HEK293 (cell line): ENCODE data around the gene LAMB1.

ENCODE experiments used
- ATF2 ChIP-seq: fragments of 450-650 bp; formaldehyde crosslinking; IDR thresholded peaks from 2 replicates; pipeline ENCODE4 v1.5.1; 2016; ENCODE audit warnings: missing biosample characterization, missing genetic modification characterization, low read depth
- GLIS1 ChIP-seq: fragments of 450-650 bp; formaldehyde crosslinking; IDR thresholded peaks from 2 replicates; pipeline ENCODE4 v1.5.1; 2016; ENCODE audit warnings: missing biosample characterization, missing genetic modification characterization
- HOXC10 ChIP-seq: sonication (generic); formaldehyde crosslinking; IDR thresholded peaks from 2 replicates; pipeline ENCODE4 v1.8.1; 2023; ENCODE audit warnings: mild to moderate bottlenecking, missing genetic modification reagents
- KLF1 ChIP-seq: fragments of 450-650 bp; formaldehyde crosslinking; IDR thresholded peaks from 2 replicates; pipeline ENCODE4 v1.5.1; 2016; ENCODE audit warnings: missing biosample characterization, missing genetic modification characterization
- SCRT1 ChIP-seq: fragments of 450-650 bp; formaldehyde crosslinking; IDR thresholded peaks from 2 replicates; pipeline ENCODE4 v1.5.1; 2016; ENCODE audit warnings: missing biosample characterization, missing genetic modification characterization, borderline replicate concordance
- SCRT2 ChIP-seq: fragments of 450-650 bp; formaldehyde crosslinking; IDR thresholded peaks from 2 replicates; pipeline ENCODE4 v1.5.1; 2016; ENCODE audit warnings: missing biosample characterization, missing genetic modification characterization
- SP2 ChIP-seq: fragments of 450-650 bp; formaldehyde crosslinking; IDR thresholded peaks from 2 replicates; pipeline ENCODE4 v1.5.1; 2016; ENCODE audit warnings: missing biosample characterization, missing genetic modification characterization
- TRIM28 ChIP-seq: IDR thresholded peaks from 2 replicates; pipeline ENCODE4 v1.6.1; 2011; ENCODE audit warnings: low read length, control low read depth, borderline replicate concordance
- YY2 ChIP-seq: fragments of 450-650 bp; formaldehyde crosslinking; IDR thresholded peaks from 2 replicates; pipeline ENCODE4 v1.5.1; 2016; ENCODE audit warnings: missing biosample characterization, missing genetic modification characterization
- ZBTB20 ChIP-seq: fragments of 450-650 bp; formaldehyde crosslinking; IDR thresholded peaks from 2 replicates; pipeline ENCODE4 v1.5.1; 2016; ENCODE audit warnings: missing biosample characterization, missing genetic modification characterization
- ZBTB48 ChIP-seq: fragments of 450-650 bp; formaldehyde crosslinking; IDR thresholded peaks from 2 replicates; pipeline ENCODE4 v1.5.1; 2016; ENCODE audit warnings: missing biosample characterization, missing genetic modification characterization
- ZBTB6 ChIP-seq: fragments of 450-650 bp; formaldehyde crosslinking; IDR thresholded peaks from 2 replicates; pipeline ENCODE4 v1.5.1; 2017; ENCODE audit warnings: missing biosample characterization, missing genetic modification characterization
- ZBTB7A ChIP-seq: fragments of 450-650 bp; formaldehyde crosslinking; IDR thresholded peaks from 2 replicates; pipeline ENCODE4 v1.5.1; 2016; ENCODE audit warnings: low read depth, missing biosample characterization, missing genetic modification characterization
- ZFHX2 ChIP-seq: fragments of 450-650 bp; formaldehyde crosslinking; conservative IDR thresholded peaks from 2 replicates; pipeline ENCODE4 v1.5.1; 2016; ENCODE audit warnings: missing biosample characterization, missing genetic modification characterization
- ZNF146 ChIP-seq: fragments of 450-650 bp; formaldehyde crosslinking; IDR thresholded peaks from 2 replicates; pipeline ENCODE4 v1.5.1; 2016; ENCODE audit warnings: missing biosample characterization, missing genetic modification characterization
- ZNF26 ChIP-seq: fragments of 450-650 bp; formaldehyde crosslinking; IDR thresholded peaks from 2 replicates; pipeline ENCODE4 v1.5.1; 2016; ENCODE audit warnings: missing biosample characterization, missing genetic modification characterization
- ZNF280D ChIP-seq: fragments of 450-650 bp; formaldehyde crosslinking; IDR thresholded peaks from 2 replicates; pipeline ENCODE4 v1.5.1; 2016; ENCODE audit warnings: missing biosample characterization, missing genetic modification characterization
- ZNF366 ChIP-seq: fragments of 450-650 bp; formaldehyde crosslinking; conservative IDR thresholded peaks from 2 replicates; pipeline ENCODE4 v1.5.1; 2016; ENCODE audit warnings: missing biosample characterization, missing genetic modification characterization
- ZNF433 ChIP-seq: fragments of 450-650 bp; formaldehyde crosslinking; IDR thresholded peaks from 2 replicates; pipeline ENCODE4 v1.5.1; 2016; ENCODE audit warnings: missing biosample characterization, missing genetic modification characterization, low read depth
- ZNF521 ChIP-seq: fragments of 450-650 bp; formaldehyde crosslinking; IDR thresholded peaks from 2 replicates; pipeline ENCODE4 v1.5.1; 2017; ENCODE audit warnings: missing biosample characterization, mild to moderate bottlenecking, missing genetic modification characterization
- ZNF530 ChIP-seq: fragments of 450-650 bp; formaldehyde crosslinking; IDR thresholded peaks from 2 replicates; pipeline ENCODE4 v1.5.1; 2016; ENCODE audit warnings: low read depth, missing biosample characterization, missing genetic modification characterization
- ZNF560 ChIP-seq: fragments of 450-650 bp; formaldehyde crosslinking; IDR thresholded peaks from 2 replicates; pipeline ENCODE4 v1.5.1; 2017; ENCODE audit warnings: missing biosample characterization, missing genetic modification characterization, borderline replicate concordance
- ZNF580 ChIP-seq: fragments of 450-650 bp; formaldehyde crosslinking; IDR thresholded peaks from 2 replicates; pipeline ENCODE4 v1.5.1; 2016; ENCODE audit warnings: missing biosample characterization, missing genetic modification characterization
- ZNF621 ChIP-seq: fragments of 450-650 bp; formaldehyde crosslinking; IDR thresholded peaks from 2 replicates; pipeline ENCODE4 v1.5.1; 2017; ENCODE audit warnings: missing biosample characterization, missing genetic modification characterization
- ZNF639 ChIP-seq: fragments of 450-650 bp; formaldehyde crosslinking; IDR thresholded peaks from 2 replicates; pipeline ENCODE4 v1.5.1; 2016; ENCODE audit warnings: missing biosample characterization, missing genetic modification characterization
- ZNF670 ChIP-seq: fragments of 450-650 bp; formaldehyde crosslinking; IDR thresholded peaks from 2 replicates; pipeline ENCODE4 v1.5.1; 2016; ENCODE audit warnings: missing biosample characterization, missing genetic modification characterization, low read depth
- ZNF704 ChIP-seq: fragments of 450-650 bp; formaldehyde crosslinking; IDR thresholded peaks from 2 replicates; pipeline ENCODE4 v1.5.1; 2016; ENCODE audit warnings: missing biosample characterization, missing genetic modification characterization
- ZNF768 ChIP-seq: fragments of 450-650 bp; formaldehyde crosslinking; IDR thresholded peaks from 2 replicates; pipeline ENCODE4 v1.5.1; 2018; ENCODE audit warnings: missing biosample characterization, mild to moderate bottlenecking, missing genetic modification characterization
- ZNF792 ChIP-seq: fragments of 450-650 bp; formaldehyde crosslinking; IDR thresholded peaks from 2 replicates; pipeline ENCODE4 v1.5.1; 2016; ENCODE audit warnings: missing biosample characterization, missing genetic modification characterization
- ZNF837 ChIP-seq: fragments of 450-650 bp; formaldehyde crosslinking; IDR thresholded peaks from 2 replicates; pipeline ENCODE4 v1.5.1; 2016; ENCODE audit warnings: missing biosample characterization, missing genetic modification characterization

LAMB1 gene

GRCh38 chr7:108001764-108002725 is 916 bp downstream of the LAMB1 start (continued):
- 0 out of 2 replicates have a peak, but pooled peaks have one; percentile 19 for TF ChIP-seq KLF1 (tag by site-specific recombination)
- TF ChIP-seq ZBTB7A (tag by site-specific recombination): no peak
- no peak for TF ChIP-seq YY2
- no peak for TF ChIP-seq ZNF639 (tag by site-specific recombination)
- TF ChIP-seq ZNF146 (tag by site-specific recombination): no peak
- no peak for TF ChIP-seq ZNF792 (tag by site-specific recombination)
- peak; percentile 19; the same call in 1 of the 2 replicates for TF ChIP-seq ZBTB20 (tag by site-specific recombination)
- TF ChIP-seq ZBTB6 (tag by site-specific recombination): peak; percentile 28; the same call in 1 of the 2 replicates
- TF ChIP-seq ZNF670 (tag by site-specific recombination): no peak
- no peak for TF ChIP-seq ZNF366
- TF ChIP-seq ZNF837 (tag by site-specific recombination): no peak
- no peak for TF ChIP-seq ZNF26 (tag by site-specific recombination)
- TF ChIP-seq ZNF560 (tag by site-specific recombination): no peak
- TF ChIP-seq ZNF521: no peak
- no peak for TF ChIP-seq HOXC10 (CRISPR knock-in tag)
- no peak for TF ChIP-seq TRIM28
- no peak for TF ChIP-seq SP2
- TF ChIP-seq ZNF280D (tag by site-specific recombination): no peak
- no peak for TF ChIP-seq ZNF704 (tag by site-specific recombination)
- TF ChIP-seq SCRT1 (tag by site-specific recombination): no peak
- TF ChIP-seq ZNF530 (tag by site-specific recombination): no peak
- no peak for TF ChIP-seq SCRT2 (tag by site-specific recombination)
- TF ChIP-seq ZNF621 (tag by site-specific recombination): no peak
- no peak for TF ChIP-seq ZNF768 (tag by site-specific recombination)
- no peak for TF ChIP-seq ATF2 (tag by site-specific recombination)
- peak; percentile 64 for TF ChIP-seq GLIS1 (tag by site-specific recombination)
- no peak for TF ChIP-seq ZBTB48 (tag by site-specific recombination)
- TF ChIP-seq ZNF433: no peak
- TF ChIP-seq ZFHX2: 0 out of 2 replicates have a peak, but pooled peaks have one; percentile 35
- TF ChIP-seq ZNF580: no peak
